ENCODE measurements around the gene FGF2.

DNA sequence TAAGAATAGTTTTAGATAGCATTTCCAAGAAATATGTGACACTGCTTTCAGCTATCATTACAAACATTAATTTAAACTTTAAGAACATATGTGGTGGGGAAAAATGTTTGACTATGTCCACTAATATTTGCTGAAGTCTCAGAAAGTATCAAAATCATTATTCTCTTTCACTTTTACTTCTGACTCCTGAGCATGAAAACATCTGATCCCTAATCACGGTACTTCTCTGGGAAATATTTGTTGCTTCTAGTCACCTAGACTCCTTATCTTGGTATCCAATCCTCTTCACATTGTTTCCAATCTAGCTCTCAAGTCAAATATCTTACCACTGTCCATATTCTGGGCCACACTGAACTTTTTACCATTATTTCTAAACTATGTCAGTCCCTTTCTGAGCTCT is 85.0 kb downstream of the FGF2 start:
- TF ChIP-seq, protein P1, sequence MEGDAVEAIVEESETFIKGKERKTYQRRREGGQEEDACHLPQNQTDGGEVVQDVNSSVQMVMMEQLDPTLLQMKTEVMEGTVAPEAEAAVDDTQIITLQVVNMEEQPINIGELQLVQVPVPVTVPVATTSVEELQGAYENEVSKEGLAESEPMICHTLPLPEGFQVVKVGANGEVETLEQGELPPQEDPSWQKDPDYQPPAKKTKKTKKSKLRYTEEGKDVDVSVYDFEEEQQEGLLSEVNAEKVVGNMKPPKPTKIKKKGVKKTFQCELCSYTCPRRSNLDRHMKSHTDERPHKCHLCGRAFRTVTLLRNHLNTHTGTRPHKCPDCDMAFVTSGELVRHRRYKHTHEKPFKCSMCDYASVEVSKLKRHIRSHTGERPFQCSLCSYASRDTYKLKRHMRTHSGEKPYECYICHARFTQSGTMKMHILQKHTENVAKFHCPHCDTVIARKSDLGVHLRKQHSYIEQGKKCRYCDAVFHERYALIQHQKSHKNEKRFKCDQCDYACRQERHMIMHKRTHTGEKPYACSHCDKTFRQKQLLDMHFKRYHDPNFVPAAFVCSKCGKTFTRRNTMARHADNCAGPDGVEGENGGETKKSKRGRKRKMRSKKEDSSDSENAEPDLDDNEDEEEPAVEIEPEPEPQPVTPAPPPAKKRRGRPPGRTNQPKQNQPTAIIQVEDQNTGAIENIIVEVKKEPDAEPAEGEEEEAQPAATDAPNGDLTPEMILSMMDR (IDR thresholded peaks at IDR 0.05; ENCODE audit: low read depth, low read length, missing input control): no peak
- TF ChIP-seq, protein P2, sequence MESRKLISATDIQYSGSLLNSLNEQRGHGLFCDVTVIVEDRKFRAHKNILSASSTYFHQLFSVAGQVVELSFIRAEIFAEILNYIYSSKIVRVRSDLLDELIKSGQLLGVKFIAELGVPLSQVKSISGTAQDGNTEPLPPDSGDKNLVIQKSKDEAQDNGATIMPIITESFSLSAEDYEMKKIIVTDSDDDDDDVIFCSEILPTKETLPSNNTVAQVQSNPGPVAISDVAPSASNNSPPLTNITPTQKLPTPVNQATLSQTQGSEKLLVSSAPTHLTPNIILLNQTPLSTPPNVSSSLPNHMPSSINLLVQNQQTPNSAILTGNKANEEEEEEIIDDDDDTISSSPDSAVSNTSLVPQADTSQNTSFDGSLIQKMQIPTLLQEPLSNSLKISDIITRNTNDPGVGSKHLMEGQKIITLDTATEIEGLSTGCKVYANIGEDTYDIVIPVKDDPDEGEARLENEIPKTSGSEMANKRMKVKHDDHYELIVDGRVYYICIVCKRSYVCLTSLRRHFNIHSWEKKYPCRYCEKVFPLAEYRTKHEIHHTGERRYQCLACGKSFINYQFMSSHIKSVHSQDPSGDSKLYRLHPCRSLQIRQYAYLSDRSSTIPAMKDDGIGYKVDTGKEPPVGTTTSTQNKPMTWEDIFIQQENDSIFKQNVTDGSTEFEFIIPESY (IDR thresholded peaks at IDR 0.05): no peak
- TF ChIP-seq TAF1 (conservative IDR thresholded peaks at IDR 0.05): no peak
- no peak for TF ChIP-seq GABPA (IDR thresholded peaks at IDR 0.05 in 1 of 2, conservative IDR thresholded peaks at IDR 0.05 in 1 of 2)
- TF ChIP-seq SP1 (IDR thresholded peaks at IDR 0.05): no peak
- TF ChIP-seq, protein P3, sequence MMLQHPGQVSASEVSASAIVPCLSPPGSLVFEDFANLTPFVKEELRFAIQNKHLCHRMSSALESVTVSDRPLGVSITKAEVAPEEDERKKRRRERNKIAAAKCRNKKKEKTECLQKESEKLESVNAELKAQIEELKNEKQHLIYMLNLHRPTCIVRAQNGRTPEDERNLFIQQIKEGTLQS (IDR thresholded peaks at IDR 0.05): no peak
- TF ChIP-seq, protein P4, sequence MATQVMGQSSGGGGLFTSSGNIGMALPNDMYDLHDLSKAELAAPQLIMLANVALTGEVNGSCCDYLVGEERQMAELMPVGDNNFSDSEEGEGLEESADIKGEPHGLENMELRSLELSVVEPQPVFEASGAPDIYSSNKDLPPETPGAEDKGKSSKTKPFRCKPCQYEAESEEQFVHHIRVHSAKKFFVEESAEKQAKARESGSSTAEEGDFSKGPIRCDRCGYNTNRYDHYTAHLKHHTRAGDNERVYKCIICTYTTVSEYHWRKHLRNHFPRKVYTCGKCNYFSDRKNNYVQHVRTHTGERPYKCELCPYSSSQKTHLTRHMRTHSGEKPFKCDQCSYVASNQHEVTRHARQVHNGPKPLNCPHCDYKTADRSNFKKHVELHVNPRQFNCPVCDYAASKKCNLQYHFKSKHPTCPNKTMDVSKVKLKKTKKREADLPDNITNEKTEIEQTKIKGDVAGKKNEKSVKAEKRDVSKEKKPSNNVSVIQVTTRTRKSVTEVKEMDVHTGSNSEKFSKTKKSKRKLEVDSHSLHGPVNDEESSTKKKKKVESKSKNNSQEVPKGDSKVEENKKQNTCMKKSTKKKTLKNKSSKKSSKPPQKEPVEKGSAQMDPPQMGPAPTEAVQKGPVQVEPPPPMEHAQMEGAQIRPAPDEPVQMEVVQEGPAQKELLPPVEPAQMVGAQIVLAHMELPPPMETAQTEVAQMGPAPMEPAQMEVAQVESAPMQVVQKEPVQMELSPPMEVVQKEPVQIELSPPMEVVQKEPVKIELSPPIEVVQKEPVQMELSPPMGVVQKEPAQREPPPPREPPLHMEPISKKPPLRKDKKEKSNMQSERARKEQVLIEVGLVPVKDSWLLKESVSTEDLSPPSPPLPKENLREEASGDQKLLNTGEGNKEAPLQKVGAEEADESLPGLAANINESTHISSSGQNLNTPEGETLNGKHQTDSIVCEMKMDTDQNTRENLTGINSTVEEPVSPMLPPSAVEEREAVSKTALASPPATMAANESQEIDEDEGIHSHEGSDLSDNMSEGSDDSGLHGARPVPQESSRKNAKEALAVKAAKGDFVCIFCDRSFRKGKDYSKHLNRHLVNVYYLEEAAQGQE (IDR thresholded peaks at IDR 0.05): no peak
- TF ChIP-seq RAD21 (IDR thresholded peaks at IDR 0.05): no peak
- no peak for TF ChIP-seq YY1 (IDR thresholded peaks at IDR 0.05)
- no peak for TF ChIP-seq FOXA2 (IDR thresholded peaks at IDR 0.05)
- no peak for TF ChIP-seq RXRA (IDR thresholded peaks at IDR 0.05)

Measured in liver (tissue), 3 donors.